ENCODE results near the gene ENG.

DNA sequence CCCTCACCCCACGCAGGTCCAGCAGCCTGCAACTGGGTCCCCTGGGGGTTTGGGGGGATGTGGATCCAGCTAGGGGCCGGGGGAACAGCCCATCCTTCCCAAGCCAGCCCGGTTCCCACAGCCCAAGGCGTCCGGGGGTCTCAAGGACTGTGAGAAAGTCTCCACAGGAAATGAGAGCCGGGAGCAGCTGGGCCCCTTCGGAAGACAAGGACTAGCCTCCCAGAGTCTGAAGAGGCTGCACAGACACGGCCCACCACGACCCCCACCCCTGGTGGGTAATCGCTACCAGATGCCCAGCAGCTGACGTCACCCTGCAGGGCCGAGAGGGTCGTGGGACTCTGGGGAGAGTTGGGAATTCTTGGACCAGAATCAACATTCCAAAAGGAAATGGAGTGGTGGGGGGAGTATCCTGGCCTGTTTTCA lies 86.5 kb downstream of the ENG start:
- TF ChIP-seq, protein P1, sequence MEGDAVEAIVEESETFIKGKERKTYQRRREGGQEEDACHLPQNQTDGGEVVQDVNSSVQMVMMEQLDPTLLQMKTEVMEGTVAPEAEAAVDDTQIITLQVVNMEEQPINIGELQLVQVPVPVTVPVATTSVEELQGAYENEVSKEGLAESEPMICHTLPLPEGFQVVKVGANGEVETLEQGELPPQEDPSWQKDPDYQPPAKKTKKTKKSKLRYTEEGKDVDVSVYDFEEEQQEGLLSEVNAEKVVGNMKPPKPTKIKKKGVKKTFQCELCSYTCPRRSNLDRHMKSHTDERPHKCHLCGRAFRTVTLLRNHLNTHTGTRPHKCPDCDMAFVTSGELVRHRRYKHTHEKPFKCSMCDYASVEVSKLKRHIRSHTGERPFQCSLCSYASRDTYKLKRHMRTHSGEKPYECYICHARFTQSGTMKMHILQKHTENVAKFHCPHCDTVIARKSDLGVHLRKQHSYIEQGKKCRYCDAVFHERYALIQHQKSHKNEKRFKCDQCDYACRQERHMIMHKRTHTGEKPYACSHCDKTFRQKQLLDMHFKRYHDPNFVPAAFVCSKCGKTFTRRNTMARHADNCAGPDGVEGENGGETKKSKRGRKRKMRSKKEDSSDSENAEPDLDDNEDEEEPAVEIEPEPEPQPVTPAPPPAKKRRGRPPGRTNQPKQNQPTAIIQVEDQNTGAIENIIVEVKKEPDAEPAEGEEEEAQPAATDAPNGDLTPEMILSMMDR (IDR thresholded peaks at IDR 0.05): no peak
- no peak for TF ChIP-seq EZH2phosphoT487 (IDR thresholded peaks at IDR 0.05)

All from neural progenitor cell (in vitro differentiated cells).